ENCODE measurements around the gene PARVA.

The PARVA gene

DNA sequence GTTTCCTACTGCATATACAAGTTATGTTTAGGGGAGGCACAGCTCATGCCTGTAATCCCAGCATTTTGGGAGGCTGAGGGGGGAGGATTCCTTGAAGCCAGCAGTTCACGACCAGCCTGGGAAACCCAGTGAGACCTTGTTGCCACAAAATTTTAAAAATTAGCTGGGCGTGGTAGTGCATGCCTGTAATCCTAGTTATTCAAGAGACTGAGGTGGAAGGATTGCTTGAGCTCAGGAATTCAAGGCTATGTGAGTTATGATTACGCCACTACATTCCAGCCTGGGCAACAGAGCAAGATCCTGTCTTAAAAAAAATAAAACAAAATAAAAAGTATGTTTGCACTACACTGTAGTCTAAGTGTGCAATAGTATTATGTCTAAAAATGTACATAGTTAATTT is 188.0 kb downstream of the PARVA start:
- no peak for DNase-seq

DNA sequence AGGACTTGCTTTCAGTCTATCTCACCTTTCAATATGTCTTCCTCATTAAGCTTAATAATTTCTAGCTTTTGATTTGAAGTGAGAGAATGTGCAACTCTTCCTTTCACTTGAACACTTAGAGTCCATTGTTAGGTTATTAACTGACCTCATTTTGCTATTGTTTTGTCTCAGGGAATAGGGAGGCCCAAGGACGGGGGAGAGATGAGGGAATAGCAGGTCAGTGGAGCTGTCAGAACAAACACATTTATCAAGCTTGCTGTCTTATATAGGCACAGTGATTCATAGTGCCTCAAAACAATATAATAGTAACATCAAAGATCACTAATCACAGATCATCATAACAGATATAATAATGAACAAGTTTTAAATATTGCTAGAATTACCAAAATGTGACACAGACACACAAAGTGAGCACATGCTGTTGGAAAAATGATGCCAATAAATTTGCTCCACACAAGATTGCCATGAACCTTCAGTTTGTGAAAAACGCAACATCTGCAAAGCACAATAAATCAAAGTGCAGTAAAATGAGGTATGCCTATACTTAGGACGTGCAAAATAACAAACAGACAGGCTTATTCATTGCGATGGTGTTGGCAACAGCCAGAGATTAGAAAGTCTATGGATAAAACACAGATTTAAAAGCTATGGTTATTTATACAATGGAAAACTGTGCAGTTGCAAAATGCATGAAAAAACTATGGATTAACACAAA is 190.5 kb downstream of the PARVA start:
- no peak for DNase-seq

DNA sequence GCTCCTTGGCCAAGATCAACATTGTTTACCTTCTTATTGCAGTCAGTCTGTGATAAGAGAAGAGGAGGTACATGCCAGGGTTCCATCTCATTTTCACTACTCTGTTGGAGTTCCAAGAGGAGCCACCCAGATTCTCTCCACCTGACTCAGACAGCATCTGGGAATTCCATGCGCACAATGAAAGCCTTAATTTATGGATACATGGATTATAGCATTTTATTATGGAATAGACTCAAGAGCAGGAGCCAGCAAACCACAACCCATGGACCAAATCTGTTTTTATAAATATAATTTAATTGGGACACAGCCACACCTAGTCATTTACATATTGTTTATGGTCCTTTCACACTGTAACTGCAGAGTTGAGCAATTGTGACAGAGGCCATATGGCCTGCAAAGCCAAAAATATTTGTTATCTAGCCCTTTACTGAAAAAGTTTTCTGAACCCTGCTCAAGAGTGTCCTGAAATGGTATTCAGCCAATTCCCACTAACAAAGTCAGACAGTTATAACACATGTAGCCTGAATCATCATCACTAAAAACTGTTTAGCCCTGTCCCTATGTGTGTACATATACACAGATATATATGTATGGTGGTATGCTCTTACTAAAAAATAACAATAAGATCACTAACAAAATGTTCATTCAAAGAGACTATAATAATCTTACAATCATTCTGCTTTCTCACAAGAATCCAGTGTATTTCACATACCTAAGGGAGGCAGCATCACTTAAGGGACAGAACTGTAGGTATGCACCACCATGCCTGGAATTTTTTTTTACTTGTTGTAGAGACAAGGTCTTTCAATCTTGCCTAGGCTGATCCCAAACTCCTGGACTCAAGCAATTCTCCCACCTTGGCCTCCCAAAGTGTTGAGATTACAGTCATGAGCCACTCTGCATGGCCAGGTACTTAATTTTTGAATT is 192.4 kb downstream of the PARVA start:
- no peak for DNase-seq

DNA sequence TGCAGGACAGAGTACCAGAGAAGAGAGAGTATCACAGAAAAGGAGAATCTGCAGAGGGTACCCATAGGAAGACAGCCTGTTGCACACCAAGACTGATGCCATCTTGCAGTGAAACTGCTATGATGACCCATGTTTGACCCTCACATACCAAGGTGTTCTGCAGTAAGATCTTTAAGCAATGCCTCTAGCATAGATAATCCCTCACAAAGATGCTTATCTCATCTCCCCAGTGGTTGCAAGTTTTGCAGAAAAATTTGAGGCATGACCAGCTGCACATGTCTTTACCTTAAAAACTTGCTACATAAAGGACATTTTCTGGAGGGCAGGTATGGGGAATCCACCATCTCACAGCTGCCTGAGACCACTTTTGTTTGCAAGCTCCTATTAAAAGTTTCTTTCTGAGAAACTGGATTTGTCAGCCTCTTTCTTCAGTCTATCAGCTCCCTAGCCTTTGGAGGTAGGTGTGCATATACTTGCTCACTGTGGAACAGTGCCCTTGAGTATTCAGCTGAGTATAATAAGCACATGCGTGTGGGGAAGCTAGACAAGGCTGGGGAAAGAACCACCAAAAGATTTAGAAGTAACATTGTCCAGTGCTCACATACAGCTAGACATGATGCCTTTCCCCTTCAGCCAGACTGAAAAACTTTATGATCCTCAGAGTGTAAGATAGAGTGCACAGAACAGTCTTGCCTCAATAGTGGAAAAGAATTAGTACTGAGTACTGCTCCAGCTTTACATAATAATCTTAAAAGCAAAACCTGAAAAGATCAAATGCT is 196.5 kb downstream of the PARVA start:
- DNase-seq, result no peak

DNA sequence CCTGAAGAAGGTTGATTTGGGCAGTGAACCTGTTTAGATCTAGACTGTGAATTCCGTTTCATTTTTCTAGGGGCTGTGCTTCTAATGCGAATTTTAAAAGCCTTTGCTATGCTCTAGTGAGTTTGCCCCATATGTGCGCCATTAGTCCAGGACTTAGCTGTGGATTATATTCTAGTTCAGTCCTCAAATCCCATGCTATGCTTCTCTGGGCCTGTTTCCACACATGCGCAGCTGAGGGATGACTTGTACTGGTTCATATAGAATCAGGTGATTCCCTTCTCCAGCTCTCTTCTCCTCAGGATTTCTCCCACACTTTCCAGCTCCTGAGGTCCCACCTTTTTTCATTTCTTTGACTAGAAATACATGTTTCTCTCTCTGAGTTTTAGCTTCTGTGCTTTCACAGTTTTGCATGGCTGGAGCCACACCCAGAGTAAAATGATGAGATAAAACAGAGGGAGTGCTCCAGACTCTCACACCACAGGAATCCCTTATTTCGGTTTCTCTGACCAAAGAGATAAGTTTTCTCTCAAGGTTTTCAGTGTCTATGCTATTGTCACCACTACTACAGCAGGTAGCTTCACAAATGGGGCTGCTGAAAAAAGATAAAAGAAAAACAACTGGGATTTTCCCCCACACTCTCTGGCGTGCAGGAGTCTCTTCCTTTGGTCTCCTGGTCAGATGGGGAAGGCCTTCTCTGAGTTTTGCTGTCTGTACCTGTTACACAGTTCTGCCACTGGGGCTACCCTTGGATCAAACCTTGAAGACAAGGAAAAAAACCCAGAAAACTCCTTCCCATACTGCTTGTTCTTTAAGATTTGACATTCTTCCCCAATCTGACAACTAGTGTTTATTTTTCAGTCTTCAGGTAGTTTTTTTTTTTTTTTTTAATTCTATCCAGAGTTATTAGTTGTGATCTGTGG is 200.6 kb downstream of the PARVA start:
- DNase-seq, result no peak

DNA sequence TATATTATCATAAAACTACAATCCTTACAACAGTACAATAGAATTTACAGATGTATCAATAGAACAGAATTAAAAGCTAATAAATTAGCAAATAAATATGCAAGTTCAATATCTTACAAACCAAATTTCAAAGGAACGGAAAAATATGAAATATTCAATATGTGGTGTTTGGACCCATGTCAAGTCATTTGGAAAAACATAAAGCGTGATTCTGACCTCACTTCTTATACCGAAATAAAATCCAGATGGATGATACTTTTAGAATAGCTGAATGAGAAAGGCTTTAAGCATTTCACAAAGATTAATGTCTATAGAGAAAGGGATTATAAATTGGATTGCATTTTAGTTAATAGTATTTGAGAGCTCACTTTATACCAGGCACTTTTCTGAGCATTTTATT is 204.0 kb downstream of the PARVA start:
- no peak for DNase-seq

DNA sequence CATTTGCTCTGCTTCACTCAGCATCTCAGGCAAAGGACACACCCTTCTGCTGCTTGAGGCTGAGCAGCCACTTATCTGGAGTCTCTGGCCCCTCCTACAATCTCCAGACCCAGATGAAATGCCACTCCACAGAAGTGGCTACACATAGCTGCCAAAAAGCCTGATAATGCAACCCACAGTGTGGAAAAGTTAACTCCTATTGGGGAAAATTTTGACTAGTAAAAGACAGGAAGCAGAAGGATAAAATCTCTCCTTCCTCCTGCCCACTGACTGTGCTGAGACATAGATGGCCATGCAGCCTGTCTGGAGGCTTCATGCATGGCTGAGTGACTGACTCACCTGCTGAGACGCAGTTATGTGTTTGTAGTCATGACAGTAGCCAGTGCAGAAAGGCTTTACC is 204.6 kb downstream of the PARVA start:
- DNase-seq, result no peak
